A549 (cell line): ENCODE measurements around the gene KCNJ10. TPM values are rescaled to one million over a fixed set of nuclear protein-coding genes. Genes with fewer than 3 reads are reported as not detected.

Source experiments
- ATAC-seq, 2 experiments: fragments of 200-7000 bp in 1 of 2; fragments of >200 bp in 1 of 2; cut with Nextera tagmentation in 1 of 2; cut with Tn5 transposase in 1 of 2; 3 replicates each; pipeline versions ENCODE4 v1.8.0 to v1.9.1; 2018 to 2020; ENCODE audit warnings: mild to moderate bottlenecking in 1 of 2, moderate library complexity in 1 of 2
- CTCF ChIA-PET: fragments of 300-600 bp; sonication (Branson Sonifier 250); formaldehyde crosslinking; extraction: SDS; loops from one replicate; lab custom pipeline; 2021; ENCODE audit warnings: antibody characterized with exemption, inconsistent platforms; lab: Yijun Ruan, JAX
- POLR2A ChIA-PET: fragments of 350-600 bp; formaldehyde crosslinking; extraction: SDS; loops from one replicate; lab custom pipeline; 2021; ENCODE audit warnings: antibody characterized with exemption, inconsistent platforms; lab: Yijun Ruan, JAX
- DNase-seq, 2 experiments: peaks; one replicate each; pipeline versions ENCODE4 v3.0.0 to v3.0.0-alpha.2; 2011 to 2016; ENCODE audit warnings: low read depth in 1 of 2, low spot score in 1 of 2
- FAIRE-seq: peaks from 2 replicates; lab custom pipeline; 2011; peaks lifted over from hg19 to GRCh38; lab: Jason Lieb, UNC
- H3K27ac ChIP-seq, 2 experiments: fragments of >200 bp; sonication (Bioruptor Twin); formaldehyde crosslinking; 3 replicates each; pipeline ENCODE4 v1.5.1; 2016 to 2017
- H3K4me1 ChIP-seq: fragments of >200 bp; sonication (Bioruptor Twin); formaldehyde crosslinking; 3 replicates; pipeline ENCODE4 v1.6.1; 2016
- H3K4me2 ChIP-seq: fragments of >200 bp; sonication (Bioruptor Twin); formaldehyde crosslinking; 3 replicates; pipeline ENCODE4 v1.6.1; 2016
- H3K4me3 ChIP-seq: fragments of >200 bp; sonication (Bioruptor Twin); formaldehyde crosslinking; 3 replicates; pipeline ENCODE4 v1.5.1; 2016
- H3K9me3 ChIP-seq: fragments of >200 bp; sonication (Bioruptor Twin); formaldehyde crosslinking; 3 replicates; pipeline ENCODE4 v1.6.1; 2016
- CBX8 ChIP-seq: fragments of 200-600 bp; sonication (generic); IDR thresholded peaks from 2 replicates; pipeline ENCODE4 v1.6.1; 2016
- EHF ChIP-seq: fragments of 250-450 bp; sonication (Bioruptor Pico); IDR thresholded peaks from 2 replicates; pipeline ENCODE4 v1.5.0; 2020; ENCODE audit warnings: mild to moderate bottlenecking
- EP300 ChIP-seq, 2 experiments: fragments of >200 bp; sonication (Bioruptor Twin); formaldehyde crosslinking; IDR thresholded peaks; 2 replicates in 1 of 2; 3 replicates in 1 of 2; pipeline ENCODE4 v1.6.1; 2016 to 2017
- ESRRA ChIP-seq: fragments of 150-350 bp; IDR thresholded peaks from 2 replicates; pipeline ENCODE4 v1.6.1; 2014; ENCODE audit warnings: mild to moderate bottlenecking, low read length, borderline replicate concordance
- FOSL2 ChIP-seq, 2 experiments: fragments of 450-650 bp in 1 of 2; fragments of >200 bp in 1 of 2; sonication (Bioruptor Twin) in 1 of 2; formaldehyde crosslinking; IDR thresholded peaks; 2 replicates each; pipeline versions ENCODE4 v1.5.0 to v1.6.1; 2016 to 2020; ENCODE audit warnings: mild to moderate bottlenecking in 1 of 2, moderate library complexity in 1 of 2
- FOXS1 ChIP-seq: fragments of 250-450 bp; sonication (Bioruptor Pico); IDR thresholded peaks from 2 replicates; pipeline ENCODE4 v1.5.0; 2020; ENCODE audit warnings: mild to moderate bottlenecking, moderate library complexity
- GATA3 ChIP-seq: IDR thresholded peaks from 2 replicates; pipeline ENCODE4 v1.6.1; 2012; ENCODE audit warnings: borderline replicate concordance
- HDAC2 ChIP-seq: fragments of 200-600 bp; sonication (generic); IDR thresholded peaks from 2 replicates; pipeline ENCODE4 v1.6.1; 2016
- JUNB ChIP-seq: fragments of >200 bp; sonication (Bioruptor Twin); formaldehyde crosslinking; IDR thresholded peaks from 2 replicates; pipeline ENCODE4 v1.6.1; 2016
- KDM1A ChIP-seq: fragments of 200-600 bp; sonication (generic); IDR thresholded peaks from 2 replicates; pipeline ENCODE4 v1.6.1; 2016; ENCODE audit warnings: low read depth, mild to moderate bottlenecking
- MAFK ChIP-seq: fragments of 450-650 bp; IDR thresholded peaks from 2 replicates; pipeline ENCODE4 v1.6.1; 2014; ENCODE audit not compliant: partially characterized antibody
- POLR2A ChIP-seq: IDR thresholded peaks from 2 replicates; pipeline ENCODE4 v1.6.1; 2012; ENCODE audit warnings: mild to moderate bottlenecking, low read length
- RAD21 ChIP-seq, 2 experiments: fragments of >200 bp in 1 of 2; sonication (Bioruptor Twin) in 1 of 2; formaldehyde crosslinking in 1 of 2; IDR thresholded peaks in 1 of 2; conservative IDR thresholded peaks in 1 of 2; 2 replicates in 1 of 2; 3 replicates in 1 of 2; pipeline ENCODE4 v1.6.1; 2012 to 2018; ENCODE audit warnings: inconsistent platforms in 1 of 2
- RFX5 ChIP-seq: fragments of 450-650 bp; IDR thresholded peaks from 2 replicates; pipeline ENCODE4 v1.7.1; 2014; ENCODE audit warnings: antibody characterized with exemption, mild to moderate bottlenecking, moderate library complexity
- SMC3 ChIP-seq: fragments of >200 bp; sonication (Bioruptor Twin); formaldehyde crosslinking; IDR thresholded peaks from 3 replicates; pipeline ENCODE4 v1.6.1; 2018; ENCODE audit warnings: inconsistent platforms
- TP53 ChIP-seq: fragments of 250-450 bp; sonication (Bioruptor Pico); IDR thresholded peaks from 2 replicates; pipeline ENCODE4 v1.5.0; 2021; ENCODE audit warnings: mild to moderate bottlenecking, moderate library complexity
- ZC3H11A ChIP-seq: fragments of 450-650 bp; IDR thresholded peaks from 2 replicates; pipeline ENCODE4 v1.6.1; 2014; ENCODE audit warnings: antibody characterized with exemption, mild to moderate bottlenecking
- WGBS: methylation state at CpG from one replicate; pipeline ENCODE4 v1.1.6; 2017; ENCODE audit errors: missing lambda C conversion rate; 5-methylcytosine and 5-hydroxymethylcytosine counted together
- polyA plus RNA-seq, 4 experiments: library from polyadenylated mRNA; depleted of rRNA in 3 of 4; stranded (reverse); fragments of >200 nt; fragmentation: RNase III in 1 of 4; extraction: RNeasy Plus Mini Kit Qiagen cat#74134 plus additional on column Dnase treatment in 1 of 4; gene quantifications; 2 replicates in 3 of 4; 3 replicates in 1 of 4; pipeline ENCODE4 v1.2.3, GENCODE V29; 2011 to 2017
- TF ChIP-seq, protein P1 (sequence below): fragments of 450-650 bp; IDR thresholded peaks from 2 replicates; pipeline ENCODE4 v1.6.1; 2014; ENCODE audit warnings: antibody characterized with exemption
- TF ChIP-seq, protein P2 (sequence below): fragments of 250-450 bp; sonication (Bioruptor Pico); IDR thresholded peaks from 2 replicates; pipeline ENCODE4 v1.5.0; 2020; ENCODE audit warnings: low read depth, mild to moderate bottlenecking, moderate library complexity
- TF ChIP-seq, protein P3 (sequence below): fragments of 250-450 bp; sonication (Bioruptor Pico); IDR thresholded peaks from 2 replicates; pipeline ENCODE4 v1.5.0; 2021; ENCODE audit warnings: mild to moderate bottlenecking, moderate library complexity, borderline replicate concordance
- TF ChIP-seq, protein P4 (sequence below): fragments of 200-600 bp; sonication (generic); IDR thresholded peaks from 2 replicates; pipeline ENCODE4 v1.6.1; 2016; ENCODE audit warnings: antibody characterized with exemption, mild to moderate bottlenecking, moderate library complexity
- TF ChIP-seq, protein P5 (sequence below): fragments of 150-350 bp; IDR thresholded peaks from 2 replicates; pipeline ENCODE4 v1.6.1; 2014; ENCODE audit warnings: low read depth, mild to moderate bottlenecking, low read length

Gene KCNJ10
- polyA plus RNA-seq, 2 of the 4 experiments (the other 2 are of a cell fraction): 0.05 TPM; not detected in 1

DNA sequence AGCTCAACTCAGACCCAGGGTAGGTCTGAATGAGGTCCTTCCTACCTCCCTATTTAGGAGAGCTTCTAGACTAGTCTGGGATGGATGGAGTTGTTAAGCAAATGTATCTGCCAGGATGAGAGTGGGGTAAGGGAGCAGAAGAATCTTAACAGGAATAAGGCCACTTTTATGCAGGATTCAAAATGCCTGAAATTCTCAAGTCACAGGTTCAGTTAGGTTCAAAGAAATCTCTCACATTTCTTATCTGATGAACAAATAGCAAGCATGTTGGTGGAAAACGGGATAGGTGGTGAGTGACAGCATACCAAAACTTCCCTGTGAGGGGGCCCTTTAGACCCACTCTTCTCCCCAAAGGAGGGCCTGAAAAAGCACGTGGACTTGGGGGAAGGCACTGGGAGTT lies 118.9 kb downstream of the KCNJ10 start:
- CTCF ChIA-PET: interaction anchor here (1.1 to 12.9 kb wide), 2 partner anchors 36 to 54 kb away, joined by 4 to 124 read pairs; no protein-coding TSS in a partner anchor
- FAIRE-seq: no peak

DNA sequence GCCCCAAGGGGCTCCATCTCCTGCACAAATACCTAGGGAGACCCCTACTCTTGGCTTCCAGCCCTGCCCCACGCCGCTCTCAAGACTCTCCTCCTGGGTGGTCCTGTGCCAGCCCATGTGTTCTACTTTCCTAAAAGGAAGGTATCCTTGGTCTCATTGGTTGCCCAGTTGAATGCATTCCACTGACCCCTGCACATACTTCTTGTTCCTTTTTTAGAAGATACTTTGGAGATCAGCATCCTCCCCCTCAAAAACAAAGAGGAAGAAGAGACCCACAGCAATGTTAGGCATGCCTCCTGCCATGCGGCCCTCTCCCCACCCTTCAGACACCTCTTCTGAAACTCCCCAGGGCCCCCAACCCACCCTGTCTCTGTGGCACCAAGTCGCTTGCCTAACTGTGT lies 120.0 kb downstream of the KCNJ10 start:
- Histone ChIP-seq H3K27ac (no peak overlapping the region), H3K4me1 (peaks cover 9% of the 10 kb centered on the region; the same call in 2 of the 3 replicates), H3K4me3 (no peak overlapping the region), H3K9me3 (no peaks in the 10 kb centered on the region), H3K4me2 (no peak overlapping the region)
- POLR2A ChIA-PET: no interaction called here
- 64% methylated on average over 4 of the region's 4 CpGs for WGBS
- CTCF ChIA-PET: interaction anchor here (0.6 to 12.9 kb wide), 4 partner anchors 10 to 55 kb away, joined by 3 to 124 read pairs (median 4); no protein-coding TSS in a partner anchor
- FAIRE-seq (no peak), DNase-seq (no peak), ATAC-seq (no peak)
- TF ChIP-seq, protein P1, sequence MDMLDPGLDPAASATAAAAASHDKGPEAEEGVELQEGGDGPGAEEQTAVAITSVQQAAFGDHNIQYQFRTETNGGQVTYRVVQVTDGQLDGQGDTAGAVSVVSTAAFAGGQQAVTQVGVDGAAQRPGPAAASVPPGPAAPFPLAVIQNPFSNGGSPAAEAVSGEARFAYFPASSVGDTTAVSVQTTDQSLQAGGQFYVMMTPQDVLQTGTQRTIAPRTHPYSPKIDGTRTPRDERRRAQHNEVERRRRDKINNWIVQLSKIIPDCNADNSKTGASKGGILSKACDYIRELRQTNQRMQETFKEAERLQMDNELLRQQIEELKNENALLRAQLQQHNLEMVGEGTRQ: no peak
- TF ChIP-seq HDAC2: no peak
- TF ChIP-seq FOSL2 (IDR thresholded peaks at IDR 0.05): no peak
- no peak for TF ChIP-seq FOSL2 (CRISPR knock-in tag; IDR thresholded peaks at IDR 0.05)
- TF ChIP-seq ZC3H11A: no peak

More for the DNA sequence above, 118.9 kb downstream of the KCNJ10 start:
- Histone ChIP-seq H3K4me2 (no peak overlapping the region), H3K4me1 (peaks cover 5% of the 10 kb centered on the region; the same call in 1 of the 3 replicates), H3K9me3 (no peaks in the 10 kb centered on the region), H3K27ac (no peak overlapping the region), H3K4me3 (no peak overlapping the region)
- DNase-seq: no peak
- no peak for ATAC-seq
- TF ChIP-seq JUNB: no peak
- TF ChIP-seq RAD21 (conservative IDR thresholded peaks at IDR 0.05 in 1 of 2, IDR thresholded peaks at IDR 0.05 in 1 of 2): no peak
- no peak for TF ChIP-seq KDM1A
- no peak for TF ChIP-seq MAFK
- TF ChIP-seq GATA3: no peak
- no peak for TF ChIP-seq POLR2A
- 8% methylated on average over 2 of the region's 2 CpGs for WGBS
- POLR2A ChIA-PET: no interaction called here

DNA sequence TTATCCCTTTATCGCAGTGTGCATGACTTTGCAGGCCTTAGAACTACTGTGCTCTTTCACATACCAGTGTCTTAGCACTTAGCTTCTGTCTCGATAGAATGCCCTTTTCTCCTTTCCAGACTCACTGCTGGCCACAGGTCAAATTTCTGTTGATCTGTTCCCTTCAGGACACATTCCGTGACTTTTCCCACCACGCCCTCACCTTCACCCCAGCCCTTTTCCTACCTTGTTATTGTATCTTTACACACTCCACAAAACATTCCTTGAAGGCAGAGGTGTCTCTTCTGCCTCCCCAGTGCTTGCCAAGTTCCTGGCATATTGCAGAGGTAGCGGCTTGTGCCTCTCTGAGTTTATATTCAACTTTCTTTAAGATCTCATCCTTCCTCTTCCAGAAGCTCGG lies 120.8 kb downstream of the KCNJ10 start:
- no peak overlapping the region for H3K4me3 ChIP-seq
- TF ChIP-seq, protein P2, sequence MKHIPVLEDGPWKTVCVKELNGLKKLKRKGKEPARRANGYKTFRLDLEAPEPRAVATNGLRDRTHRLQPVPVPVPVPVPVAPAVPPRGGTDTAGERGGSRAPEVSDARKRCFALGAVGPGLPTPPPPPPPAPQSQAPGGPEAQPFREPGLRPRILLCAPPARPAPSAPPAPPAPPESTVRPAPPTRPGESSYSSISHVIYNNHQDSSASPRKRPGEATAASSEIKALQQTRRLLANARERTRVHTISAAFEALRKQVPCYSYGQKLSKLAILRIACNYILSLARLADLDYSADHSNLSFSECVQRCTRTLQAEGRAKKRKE (CRISPR knock-in tag): no peak
- TF ChIP-seq FOXS1 (CRISPR knock-in tag): no peak
- TF ChIP-seq, protein P3, sequence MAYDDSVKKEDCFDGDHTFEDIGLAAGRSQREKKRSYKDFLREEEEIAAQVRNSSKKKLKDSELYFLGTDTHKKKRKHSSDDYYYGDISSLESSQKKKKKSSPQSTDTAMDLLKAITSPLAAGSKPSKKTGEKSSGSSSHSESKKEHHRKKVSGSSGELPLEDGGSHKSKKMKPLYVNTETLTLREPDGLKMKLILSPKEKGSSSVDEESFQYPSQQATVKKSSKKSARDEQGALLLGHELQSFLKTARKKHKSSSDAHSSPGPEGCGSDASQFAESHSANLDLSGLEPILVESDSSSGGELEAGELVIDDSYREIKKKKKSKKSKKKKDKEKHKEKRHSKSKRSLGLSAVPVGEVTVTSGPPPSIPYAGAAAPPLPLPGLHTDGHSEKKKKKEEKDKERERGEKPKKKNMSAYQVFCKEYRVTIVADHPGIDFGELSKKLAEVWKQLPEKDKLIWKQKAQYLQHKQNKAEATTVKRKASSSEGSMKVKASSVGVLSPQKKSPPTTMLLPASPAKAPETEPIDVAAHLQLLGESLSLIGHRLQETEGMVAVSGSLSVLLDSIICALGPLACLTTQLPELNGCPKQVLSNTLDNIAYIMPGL (CRISPR knock-in tag): no peak
- TF ChIP-seq, protein P4, sequence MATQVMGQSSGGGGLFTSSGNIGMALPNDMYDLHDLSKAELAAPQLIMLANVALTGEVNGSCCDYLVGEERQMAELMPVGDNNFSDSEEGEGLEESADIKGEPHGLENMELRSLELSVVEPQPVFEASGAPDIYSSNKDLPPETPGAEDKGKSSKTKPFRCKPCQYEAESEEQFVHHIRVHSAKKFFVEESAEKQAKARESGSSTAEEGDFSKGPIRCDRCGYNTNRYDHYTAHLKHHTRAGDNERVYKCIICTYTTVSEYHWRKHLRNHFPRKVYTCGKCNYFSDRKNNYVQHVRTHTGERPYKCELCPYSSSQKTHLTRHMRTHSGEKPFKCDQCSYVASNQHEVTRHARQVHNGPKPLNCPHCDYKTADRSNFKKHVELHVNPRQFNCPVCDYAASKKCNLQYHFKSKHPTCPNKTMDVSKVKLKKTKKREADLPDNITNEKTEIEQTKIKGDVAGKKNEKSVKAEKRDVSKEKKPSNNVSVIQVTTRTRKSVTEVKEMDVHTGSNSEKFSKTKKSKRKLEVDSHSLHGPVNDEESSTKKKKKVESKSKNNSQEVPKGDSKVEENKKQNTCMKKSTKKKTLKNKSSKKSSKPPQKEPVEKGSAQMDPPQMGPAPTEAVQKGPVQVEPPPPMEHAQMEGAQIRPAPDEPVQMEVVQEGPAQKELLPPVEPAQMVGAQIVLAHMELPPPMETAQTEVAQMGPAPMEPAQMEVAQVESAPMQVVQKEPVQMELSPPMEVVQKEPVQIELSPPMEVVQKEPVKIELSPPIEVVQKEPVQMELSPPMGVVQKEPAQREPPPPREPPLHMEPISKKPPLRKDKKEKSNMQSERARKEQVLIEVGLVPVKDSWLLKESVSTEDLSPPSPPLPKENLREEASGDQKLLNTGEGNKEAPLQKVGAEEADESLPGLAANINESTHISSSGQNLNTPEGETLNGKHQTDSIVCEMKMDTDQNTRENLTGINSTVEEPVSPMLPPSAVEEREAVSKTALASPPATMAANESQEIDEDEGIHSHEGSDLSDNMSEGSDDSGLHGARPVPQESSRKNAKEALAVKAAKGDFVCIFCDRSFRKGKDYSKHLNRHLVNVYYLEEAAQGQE: no peak
- TF ChIP-seq RFX5: no peak
- TF ChIP-seq, protein P1: no peak
- TF ChIP-seq EP300 (IDR thresholded peaks at IDR 0.05): no peak
- TF ChIP-seq ESRRA: no peak
- no peak for TF ChIP-seq CBX8
- TF ChIP-seq HDAC2: no peak
- no peak for TF ChIP-seq TP53 (CRISPR knock-in tag)
- TF ChIP-seq EHF: no peak
- TF ChIP-seq MAFK: no peak
- no peak for TF ChIP-seq GATA3
- TF ChIP-seq SMC3: no peak
- TF ChIP-seq, protein P5, sequence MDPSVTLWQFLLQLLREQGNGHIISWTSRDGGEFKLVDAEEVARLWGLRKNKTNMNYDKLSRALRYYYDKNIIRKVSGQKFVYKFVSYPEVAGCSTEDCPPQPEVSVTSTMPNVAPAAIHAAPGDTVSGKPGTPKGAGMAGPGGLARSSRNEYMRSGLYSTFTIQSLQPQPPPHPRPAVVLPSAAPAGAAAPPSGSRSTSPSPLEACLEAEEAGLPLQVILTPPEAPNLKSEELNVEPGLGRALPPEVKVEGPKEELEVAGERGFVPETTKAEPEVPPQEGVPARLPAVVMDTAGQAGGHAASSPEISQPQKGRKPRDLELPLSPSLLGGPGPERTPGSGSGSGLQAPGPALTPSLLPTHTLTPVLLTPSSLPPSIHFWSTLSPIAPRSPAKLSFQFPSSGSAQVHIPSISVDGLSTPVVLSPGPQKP: no peak
- TF ChIP-seq, all 56 proteins: peak for 0
- peaks cover 7% of the 10 kb centered on the region; the same call in 2 of the 3 replicates for H3K4me1 ChIP-seq
- no peak for ATAC-seq
- no peak overlapping the region for H3K4me2 ChIP-seq
- no peaks in the 10 kb centered on the region for H3K9me3 ChIP-seq
- ChIA-PET CTCF (interaction anchor here (1.1 to 12.9 kb wide), 3 partner anchors 9 to 56 kb away, joined by 4 to 124 read pairs (median 6); no protein-coding TSS in a partner anchor), POLR2A (no interaction called here)
- no peak overlapping the region for H3K27ac ChIP-seq
- no peak for DNase-seq
- 62% methylated on average over 6 of the region's 6 CpGs for WGBS
- FAIRE-seq: no peak
